KOPT-K1 (cell line): ENCODE measurements around the gene CBL.

Experiments used
- H3K27ac ChIP-seq: fragments of 200-600 bp; sonication (generic); 2 replicates; pipeline ENCODE4 v1.5.1; 2016; ENCODE audit warnings: antibody characterized with exemption, mild to moderate bottlenecking, low read depth, low read length; ENCODE audit not compliant: poor library complexity, severe bottlenecking
- H3K36me3 ChIP-seq: fragments of 200-600 bp; sonication (generic); 2 replicates; pipeline ENCODE4 v1.5.1; 2017; ENCODE audit warnings: antibody characterized with exemption, mild to moderate bottlenecking, low read length, moderate library complexity; ENCODE audit not compliant: insufficient read depth
- H3K9me3 ChIP-seq: fragments of 200-600 bp; sonication (generic); 2 replicates; pipeline ENCODE4 v1.5.1; 2017; ENCODE audit warnings: antibody characterized with exemption, low read length, mild to moderate bottlenecking; ENCODE audit not compliant: insufficient read depth, poor library complexity, severe bottlenecking

Gene CBL

GRCh38 chr11:119316016-119316728 is 110.0 kb downstream of the CBL start:
- H3K27ac ChIP-seq, result no peak overlapping the region
- no peaks in the 10 kb centered on the region for H3K9me3 ChIP-seq
- H3K36me3 ChIP-seq, result no peaks in the 10 kb centered on the region

- Histone ChIP-seq H3K36me3 (no peaks in the 10 kb centered on the region), H3K27ac (no peak within 1 kb of the TSS), H3K9me3 (no peaks in the 10 kb centered on the region)
Observed at GRCh38 chr11:119316729-119317591, 110.8 kb downstream of the CBL start, which contains the start of gene MCAM. Gene MCAM, minus strand, starts transcription at chr11:119317130. Its CDS starts 29 bp downstream, at chr11:119317101.

GRCh38 chr11:119317592-119318239 is 111.6 kb downstream of the CBL start:
- H3K9me3 ChIP-seq, result no peaks in the 10 kb centered on the region
- H3K27ac ChIP-seq, result no peak overlapping the region
- no peaks in the 10 kb centered on the region for H3K36me3 ChIP-seq

- no peaks in the 10 kb centered on the region for H3K36me3 ChIP-seq
- no peak overlapping the region for H3K27ac ChIP-seq
Observed at GRCh38 chr11:119318240-119319135, 112.3 kb downstream of the CBL start.

GRCh38 chr11:119319136-119319699 is 113.1 kb downstream of the CBL start:
- Histone ChIP-seq H3K27ac (no peak overlapping the region), H3K9me3 (no peaks in the 10 kb centered on the region), H3K36me3 (no peaks in the 10 kb centered on the region)

More at GRCh38 chr11:119318240-119319135, 112.3 kb downstream of the CBL start:
- H3K9me3 ChIP-seq, result no peaks in the 10 kb centered on the region

GRCh38 chr11:119319700-119320239 is 113.6 kb downstream of the CBL start:
- H3K27ac ChIP-seq, result no peak overlapping the region

GRCh38 chr11:119320240-119320775 is 114.2 kb downstream of the CBL start:
- Histone ChIP-seq H3K27ac (peak overlapping the region; percentile 45), H3K9me3 (no peaks in the 10 kb centered on the region), H3K36me3 (no peaks in the 10 kb centered on the region)

More at GRCh38 chr11:119319700-119320239, 113.6 kb downstream of the CBL start:
- Histone ChIP-seq H3K9me3 (no peaks in the 10 kb centered on the region), H3K36me3 (no peaks in the 10 kb centered on the region)

- H3K9me3 ChIP-seq, result no peaks in the 10 kb centered on the region
- H3K36me3 ChIP-seq, result no peaks in the 10 kb centered on the region
- H3K27ac ChIP-seq, result peak overlapping the region; percentile 45
Observed at GRCh38 chr11:119320776-119321524, 114.8 kb downstream of the CBL start.

- H3K27ac ChIP-seq, result no peak overlapping the region
- H3K9me3 ChIP-seq, result no peaks in the 10 kb centered on the region
- no peaks in the 10 kb centered on the region for H3K36me3 ChIP-seq
Observed at GRCh38 chr11:119322360-119322739, 116.2 kb downstream of the CBL start.

GRCh38 chr11:119322921-119323531 is 116.9 kb downstream of the CBL start:
- no peaks in the 10 kb centered on the region for H3K9me3 ChIP-seq
- no peaks in the 10 kb centered on the region for H3K36me3 ChIP-seq
- H3K27ac ChIP-seq, result no peak overlapping the region

GRCh38 chr11:119323532-119324033 is 117.4 kb downstream of the CBL start:
- no peaks in the 10 kb centered on the region for H3K9me3 ChIP-seq
- H3K36me3 ChIP-seq, result no peaks in the 10 kb centered on the region
- no peak overlapping the region for H3K27ac ChIP-seq

GRCh38 chr11:119324189-119324588 is 118.0 kb downstream of the CBL start:
- no peaks in the 10 kb centered on the region for H3K9me3 ChIP-seq
- no peak overlapping the region for H3K27ac ChIP-seq
- H3K36me3 ChIP-seq, result no peaks in the 10 kb centered on the region

- Histone ChIP-seq H3K36me3 (no peaks in the 10 kb centered on the region), H3K27ac (no peak overlapping the region), H3K9me3 (no peaks in the 10 kb centered on the region)
Observed at GRCh38 chr11:119329320-119329719, 123.2 kb downstream of the CBL start.
